GM23338 (cell line): ENCODE measurements around the gene P2RX4. TPM values are rescaled to one million over a fixed set of nuclear protein-coding genes. Genes with fewer than 3 reads are reported as not detected.

Source experiments
- ATAC-seq: fragments of 200-7000 bp; cut with Tn5 transposase; 3 replicates; pipeline ENCODE4 v1.9.1; 2020
- DNase-seq: peaks from one replicate; pipeline ENCODE4 v3.0.0-alpha.2; 2015; ENCODE audit warnings: low spot score
- H2AFZ ChIP-seq: fragments of 200-600 bp; sonication (generic); 2 replicates; pipeline ENCODE4 v1.8.0; 2016; ENCODE audit warnings: antibody characterized with exemption, mild to moderate bottlenecking, moderate library complexity
- H3F3A ChIP-seq: fragments of 200-600 bp; sonication (generic); replicated peaks from 2 replicates; pipeline ENCODE4 v1.8.0; 2017; ENCODE audit warnings: antibody characterized with exemption, mixed run types, low read depth
- H3K27ac ChIP-seq: fragments of 200-600 bp; sonication (generic); 2 replicates; pipeline ENCODE4 v1.6.1; 2016; ENCODE audit warnings: low read depth
- H3K27me3 ChIP-seq: fragments of 200-600 bp; sonication (generic); 2 replicates; pipeline ENCODE4 v1.8.0; 2016; ENCODE audit warnings: mild to moderate bottlenecking, mixed run types, moderate library complexity; ENCODE audit not compliant: insufficient read depth
- H3K36me3 ChIP-seq: fragments of 200-600 bp; sonication (generic); 2 replicates; pipeline ENCODE4 v1.8.0; 2016; ENCODE audit warnings: mild to moderate bottlenecking; ENCODE audit not compliant: insufficient read depth
- H3K4me1 ChIP-seq: fragments of 200-600 bp; sonication (generic); 2 replicates; pipeline ENCODE4 v1.8.0; 2016; ENCODE audit warnings: mild to moderate bottlenecking, moderate library complexity; ENCODE audit not compliant: insufficient read depth
- H3K4me2 ChIP-seq: fragments of 200-600 bp; sonication (generic); 2 replicates; pipeline ENCODE4 v1.7.1; 2017; ENCODE audit warnings: mixed run types
- H3K4me3 ChIP-seq: fragments of 200-600 bp; sonication (generic); 2 replicates; pipeline ENCODE4 v1.6.1; 2016; ENCODE audit warnings: mixed run types
- H3K79me2 ChIP-seq: fragments of 200-600 bp; sonication (generic); replicated peaks from 2 replicates; pipeline ENCODE4 v1.8.0; 2017; ENCODE audit warnings: mild to moderate bottlenecking; ENCODE audit not compliant: insufficient read depth
- H3K9me2 ChIP-seq: fragments of 200-600 bp; sonication (generic); 2 replicates; pipeline ENCODE4 v1.8.0; 2017; ENCODE audit not compliant: insufficient read depth
- H4K20me1 ChIP-seq: fragments of 200-600 bp; sonication (generic); replicated peaks from 2 replicates; pipeline ENCODE4 v1.8.0; 2017; ENCODE audit warnings: mild to moderate bottlenecking; ENCODE audit not compliant: insufficient read depth
- H3K27ac Mint-ChIP-seq: 2 replicates; pipeline ENCODE4 v1.8.0; 2020; ENCODE audit warnings: inconsistent platforms, mild to moderate bottlenecking, moderate library complexity, mixed read lengths
- H3K27me3 Mint-ChIP-seq: 3 replicates; pipeline ENCODE4 v1.8.0; 2022; ENCODE audit warnings: low read depth, mild to moderate bottlenecking, moderate library complexity, mixed read lengths, inconsistent platforms; ENCODE audit not compliant: insufficient read depth, poor library complexity
- H3K36me3 Mint-ChIP-seq: 3 replicates; pipeline ENCODE4 v1.8.0; 2021; ENCODE audit warnings: low read depth, mild to moderate bottlenecking, inconsistent platforms, moderate library complexity, mixed read lengths
- H3K4me1 Mint-ChIP-seq: 3 replicates; pipeline ENCODE4 v1.8.0; 2020; ENCODE audit warnings: mild to moderate bottlenecking, inconsistent platforms, mixed read lengths
- H3K4me3 Mint-ChIP-seq: 3 replicates; pipeline ENCODE4 v1.8.0; 2021; ENCODE audit warnings: moderate library complexity, mild to moderate bottlenecking, inconsistent platforms, mixed read lengths
- H3K9me3 Mint-ChIP-seq: 3 replicates; pipeline ENCODE4 v1.8.0; 2020; ENCODE audit warnings: moderate library complexity, mild to moderate bottlenecking, inconsistent platforms, mixed read lengths
- CREB1 ChIP-seq: fragments of 250-450 bp; sonication (Bioruptor Pico); IDR thresholded peaks from 2 replicates; pipeline ENCODE4 v1.5.0; 2020; ENCODE audit warnings: low read depth, mild to moderate bottlenecking, moderate library complexity
- CTCF ChIP-seq, 2 experiments: fragments of 200-600 bp in 1 of 2; sonication (generic) in 1 of 2; conservative IDR thresholded peaks; 2 replicates each; pipeline versions ENCODE4 v1.5.1 to v1.6.1; 2016 to 2017; ENCODE audit warnings: antibody characterized with exemption in 2 of 2, low read depth in 2 of 2, mild to moderate bottlenecking in 2 of 2, moderate library complexity in 1 of 2
- ETS1 ChIP-seq: IDR thresholded peaks from 2 replicates; pipeline ENCODE4 v1.6.1; 2016; ENCODE audit warnings: antibody characterized with exemption
- EZH2 ChIP-seq: fragments of 200-600 bp; sonication (generic); IDR thresholded peaks from one replicate; pipeline ENCODE4 v1.8.0; 2017; ENCODE audit warnings: antibody characterized with exemption, mild to moderate bottlenecking, low read depth; ENCODE audit not compliant: unreplicated experiment
- EZH2phosphoT487 ChIP-seq: fragments of 200-600 bp; sonication (generic); IDR thresholded peaks from one replicate; pipeline ENCODE4 v1.8.1; 2018; ENCODE audit warnings: antibody characterized with exemption; ENCODE audit not compliant: unreplicated experiment
- JUNB ChIP-seq: IDR thresholded peaks from one replicate; pipeline ENCODE4 v1.6.1; 2016; ENCODE audit warnings: antibody characterized with exemption; ENCODE audit not compliant: unreplicated experiment
- NANOG ChIP-seq: IDR thresholded peaks from 2 replicates; pipeline ENCODE4 v1.6.1; 2016; ENCODE audit warnings: antibody characterized with exemption, borderline replicate concordance
- POLR2AphosphoS5 ChIP-seq: IDR thresholded peaks from 2 replicates; pipeline ENCODE4 v1.6.1; 2016; ENCODE audit warnings: antibody characterized with exemption, low read depth
- REST ChIP-seq: IDR thresholded peaks from one replicate; pipeline ENCODE4 v1.6.1; 2018; ENCODE audit warnings: antibody characterized with exemption; ENCODE audit not compliant: unreplicated experiment
- STAT1 ChIP-seq: IDR thresholded peaks from one replicate; pipeline ENCODE4 v1.6.1; 2016; ENCODE audit warnings: antibody characterized with exemption; ENCODE audit not compliant: unreplicated experiment
- ZNF114 ChIP-seq: fragments of 250-450 bp; sonication (Bioruptor Pico); IDR thresholded peaks from 2 replicates; pipeline ENCODE4 v1.5.0; 2020; ENCODE audit warnings: mild to moderate bottlenecking, moderate library complexity
- ZNF331 ChIP-seq: fragments of 250-450 bp; sonication (Bioruptor Pico); IDR thresholded peaks from 2 replicates; pipeline ENCODE4 v1.5.0; 2020; ENCODE audit warnings: low read depth, mild to moderate bottlenecking, moderate library complexity
- ZNF462 ChIP-seq: fragments of 250-450 bp; sonication (Bioruptor Pico); IDR thresholded peaks from 2 replicates; pipeline ENCODE4 v1.5.0; 2020; ENCODE audit warnings: mild to moderate bottlenecking, moderate library complexity
- polyA plus RNA-seq: library from polyadenylated mRNA; unstranded; fragments of >200 nt; fragmentation: Nextera tagmentation; extraction: Ambion mirVana; gene quantifications from 2 replicates; pipeline ENCODE4 v1.2.1, GENCODE V29; 2016
- total RNA-seq: library from RNA; depleted of rRNA; stranded (reverse); fragments of >200 nt; shearing (Covaris generic); gene quantifications from 2 replicates; pipeline ENCODE4 v1.2.3, GENCODE V29; 2014

The P2RX4 gene
- total and polyA plus RNA-seq, 2 experiments from 2014 or later: 5.6 to 18.9 TPM

GRCh38 chr12:121224591-121224990, 14.7 kb downstream of the P2RX4 start:
- no peaks in the 10 kb centered on the region for H3K9me3 Mint-ChIP-seq
- no peak overlapping the region for H3K4me3 Mint-ChIP-seq
- no peaks in the 10 kb centered on the region for H3K27me3 ChIP-seq
- H3F3A ChIP-seq: no peaks in the 10 kb centered on the region
- no peaks in the 10 kb centered on the region for H3K4me1 ChIP-seq
- H2AFZ ChIP-seq: no peak overlapping the region
- ATAC-seq (no peak), DNase-seq (no peak)
- TF ChIP-seq POLR2AphosphoS5: no peak
- TF ChIP-seq ETS1: no peak
- TF ChIP-seq EZH2phosphoT487: no peak
- no peak for TF ChIP-seq STAT1
- TF ChIP-seq CREB1: no peak
- no peak for TF ChIP-seq ZNF462 (CRISPR knock-in tag)
- TF ChIP-seq JUNB: no peak
- no peak for TF ChIP-seq ZNF114
- no peak for TF ChIP-seq CTCF (conservative IDR thresholded peaks at IDR 0.05; ENCODE audit: low read depth in 2 of 2)
- TF ChIP-seq ZNF331: no peak
- no peak for TF ChIP-seq EZH2
- TF ChIP-seq NANOG: no peak
- no peak for TF ChIP-seq REST
- no peaks in the 10 kb centered on the region for H4K20me1 ChIP-seq
- no peaks in the 10 kb centered on the region for H3K36me3 ChIP-seq
- H3K79me2 ChIP-seq: no peaks in the 10 kb centered on the region
- H3K4me2 ChIP-seq: no peak overlapping the region
- H3K9me2 ChIP-seq: no peaks in the 10 kb centered on the region
- no peak overlapping the region for H3K4me3 ChIP-seq
- H3K27me3 Mint-ChIP-seq: peaks cover 1% of the 10 kb centered on the region
- no peak overlapping the region for H3K27ac ChIP-seq
- no peaks in the 10 kb centered on the region; the same call in 2 of the 3 replicates for H3K4me1 Mint-ChIP-seq
- H3K36me3 Mint-ChIP-seq: no peaks in the 10 kb centered on the region
- H3K27ac Mint-ChIP-seq: no peak overlapping the region
